WTC11 (cell line): ENCODE data around the gene CXCR3. TPM values are rescaled to one million over a fixed set of nuclear protein-coding genes. Genes with fewer than 3 reads are reported as not detected.

Experiments
- ATAC-seq: fragments of 200-7000 bp; cut with Tn5 transposase; 2 replicates; pipeline ENCODE4 v1.10.0; 2021; ENCODE audit warnings: mild to moderate bottlenecking, moderate library complexity
- CTCF ChIA-PET: fragments of 300-600 bp; sonication (Branson Sonifier 250); formaldehyde crosslinking; loops from one replicate; lab custom pipeline; 2021; ENCODE audit warnings: antibody characterized with exemption; lab: Charles Lee
- POLR2A ChIA-PET: fragments of 350-600 bp; sonication (Branson Sonifier 250); formaldehyde crosslinking; loops from one replicate; lab custom pipeline; 2021; ENCODE audit warnings: antibody characterized with exemption; lab: Charles Lee
- DNase-seq: peaks from one replicate; pipeline ENCODE4 v3.0.0; 2021; ENCODE audit warnings: low spot score
- H3K27ac Mint-ChIP-seq: 2 replicates; pipeline ENCODE4 v1.8.0; 2021; ENCODE audit warnings: mixed read lengths
- H3K27me3 Mint-ChIP-seq: 2 replicates; pipeline ENCODE4 v1.8.0; 2021; ENCODE audit warnings: low read depth, mild to moderate bottlenecking, moderate library complexity, mixed read lengths
- H3K36me3 Mint-ChIP-seq: 2 replicates; pipeline ENCODE4 v1.8.0; 2021; ENCODE audit warnings: mixed read lengths
- H3K4me1 Mint-ChIP-seq: 2 replicates; pipeline ENCODE4 v1.8.0; 2022; ENCODE audit warnings: mixed read lengths
- H3K4me3 Mint-ChIP-seq: 2 replicates; pipeline ENCODE4 v1.8.0; 2021; ENCODE audit warnings: mild to moderate bottlenecking, moderate library complexity, mixed read lengths
- H3K9me3 Mint-ChIP-seq: 2 replicates; pipeline ENCODE4 v1.8.0; 2021; ENCODE audit warnings: mixed read lengths
- CREB1 ChIP-seq: sonication (generic); formaldehyde crosslinking; IDR thresholded peaks from 2 replicates; pipeline ENCODE4 v1.8.0; 2023; ENCODE audit warnings: mild to moderate bottlenecking, missing genetic modification reagents
- CREM ChIP-seq: sonication (generic); formaldehyde crosslinking; IDR thresholded peaks from 2 replicates; pipeline ENCODE4 v1.8.1; 2022; ENCODE audit warnings: mild to moderate bottlenecking, missing genetic modification reagents, moderate library complexity
- E2F5 ChIP-seq: sonication (generic); formaldehyde crosslinking; IDR thresholded peaks from 2 replicates; pipeline ENCODE4 v1.8.1; 2022; ENCODE audit warnings: mild to moderate bottlenecking, moderate library complexity, missing genetic modification reagents
- ELF4 ChIP-seq: sonication (generic); formaldehyde crosslinking; IDR thresholded peaks from 2 replicates; pipeline ENCODE4 v1.8.1; 2022; ENCODE audit warnings: low read depth, mild to moderate bottlenecking, moderate library complexity, missing genetic modification reagents
- EMX1 ChIP-seq: fragments of 250-450 bp; sonication (Bioruptor Pico); IDR thresholded peaks from 2 replicates; pipeline ENCODE4 v1.8.0; 2021; ENCODE audit warnings: mild to moderate bottlenecking
- FOXJ3 ChIP-seq: sonication (generic); formaldehyde crosslinking; IDR thresholded peaks from 2 replicates; pipeline ENCODE4 v1.9.0; 2021; ENCODE audit warnings: missing genetic modification reagents, mild to moderate bottlenecking, borderline replicate concordance
- FOXK1 ChIP-seq: sonication (generic); formaldehyde crosslinking; IDR thresholded peaks from 2 replicates; pipeline ENCODE4 v1.8.0; 2022; ENCODE audit warnings: mild to moderate bottlenecking, moderate library complexity, missing genetic modification reagents
- GRHL2 ChIP-seq: fragments of 250-450 bp; sonication (Bioruptor Pico); IDR thresholded peaks from 2 replicates; pipeline ENCODE4 v1.8.0; 2022; ENCODE audit warnings: mild to moderate bottlenecking, moderate library complexity; ENCODE audit not compliant: insufficient replicate concordance, severe bottlenecking
- MXD4 ChIP-seq: fragments of 250-450 bp; sonication (Bioruptor Pico); IDR thresholded peaks from 2 replicates; pipeline ENCODE4 v1.8.0; 2021; ENCODE audit warnings: mild to moderate bottlenecking, moderate library complexity, borderline replicate concordance
- NFATC4 ChIP-seq: fragments of 250-450 bp; sonication (Bioruptor Pico); IDR thresholded peaks from 2 replicates; pipeline ENCODE4 v1.9.0; 2021; ENCODE audit warnings: mild to moderate bottlenecking
- NR1H2 ChIP-seq: sonication (generic); formaldehyde crosslinking; IDR thresholded peaks from 2 replicates; pipeline ENCODE4 v1.9.0; 2021; ENCODE audit warnings: mild to moderate bottlenecking, moderate library complexity, missing genetic modification reagents
- PREB ChIP-seq: sonication (generic); formaldehyde crosslinking; IDR thresholded peaks from 2 replicates; pipeline ENCODE4 v1.8.1; 2022; ENCODE audit warnings: mild to moderate bottlenecking, missing genetic modification reagents, moderate library complexity, borderline replicate concordance
- PRRX2 ChIP-seq: fragments of 250-450 bp; sonication (Bioruptor Pico); IDR thresholded peaks from 2 replicates; pipeline ENCODE4 v1.8.0; 2021; ENCODE audit warnings: mild to moderate bottlenecking
- ZNF138 ChIP-seq: sonication (generic); formaldehyde crosslinking; conservative IDR thresholded peaks from 2 replicates; pipeline ENCODE4 v1.8.1; 2022; ENCODE audit warnings: mild to moderate bottlenecking, moderate library complexity, missing genetic modification reagents
- ZNF263 ChIP-seq: sonication (generic); formaldehyde crosslinking; IDR thresholded peaks from 2 replicates; pipeline ENCODE4 v1.8.1; 2022; ENCODE audit warnings: low read depth, mild to moderate bottlenecking, moderate library complexity, missing genetic modification reagents
- ZNF281 ChIP-seq: sonication (generic); formaldehyde crosslinking; IDR thresholded peaks from 2 replicates; pipeline ENCODE4 v1.8.0; 2023; ENCODE audit warnings: mild to moderate bottlenecking, missing genetic modification reagents
- total RNA-seq: library from RNA; stranded (reverse); gene quantifications from 3 replicates; pipeline ENCODE4 v1.2.3, GENCODE V29; 2021
- TF ChIP-seq, protein P1 (sequence below): sonication (generic); formaldehyde crosslinking; IDR thresholded peaks from 2 replicates; pipeline ENCODE4 v1.8.0; 2022; ENCODE audit warnings: mild to moderate bottlenecking, missing genetic modification reagents
- TF ChIP-seq, protein P2 (sequence below): sonication (generic); formaldehyde crosslinking; IDR thresholded peaks from 2 replicates; pipeline ENCODE4 v1.8.1; 2022; ENCODE audit warnings: low read depth, missing genetic modification reagents, borderline replicate concordance
- TF ChIP-seq, protein P3 (sequence below): fragments of 250-450 bp; sonication (Bioruptor Pico); IDR thresholded peaks from 2 replicates; pipeline ENCODE4 v1.9.0; 2021; ENCODE audit warnings: mild to moderate bottlenecking

The CXCR3 gene
- total RNA-seq, 1 experiment from 2014 or later: 0.11 TPM

DNA sequence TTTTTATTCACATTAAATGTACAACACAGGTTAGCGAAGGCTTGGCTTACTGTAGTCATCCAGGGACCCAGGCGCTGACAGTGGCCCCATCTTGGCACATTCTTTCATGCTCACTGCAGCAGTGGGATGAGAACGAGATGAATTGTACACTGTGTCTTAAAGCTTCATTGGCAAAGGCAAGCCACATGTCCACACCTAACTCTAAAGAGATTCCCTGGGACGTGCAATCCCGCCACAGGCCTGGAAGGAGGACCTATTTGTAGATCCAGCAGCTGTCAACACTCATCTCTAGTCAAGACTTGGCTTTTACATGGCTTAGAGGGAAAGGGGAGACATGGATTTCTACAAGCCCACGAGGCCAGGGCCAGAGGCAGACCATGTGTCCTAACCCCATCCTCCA, 16.1 kb upstream of the CXCR3 start:
- H3K4me1 Mint-ChIP-seq: no peaks in the 10 kb centered on the region
- H3K27ac Mint-ChIP-seq: no peak overlapping the region
- CTCF ChIA-PET: no interaction called here
- no peak overlapping the region for H3K4me3 Mint-ChIP-seq
- POLR2A ChIA-PET: no interaction called here
- no peaks in the 10 kb centered on the region for H3K36me3 Mint-ChIP-seq
- H3K9me3 Mint-ChIP-seq: no peaks in the 10 kb centered on the region
- no peak for TF ChIP-seq EMX1 (CRISPR knock-in tag)
- TF ChIP-seq GRHL2 (CRISPR knock-in tag): no peak
- TF ChIP-seq E2F5 (CRISPR knock-in tag): no peak
- no peak for TF ChIP-seq ZNF281
- no peak for TF ChIP-seq PRRX2 (CRISPR knock-in tag)
- no peak for TF ChIP-seq CREM (CRISPR knock-in tag)
- TF ChIP-seq ZNF263: no peak
- TF ChIP-seq, protein P1, sequence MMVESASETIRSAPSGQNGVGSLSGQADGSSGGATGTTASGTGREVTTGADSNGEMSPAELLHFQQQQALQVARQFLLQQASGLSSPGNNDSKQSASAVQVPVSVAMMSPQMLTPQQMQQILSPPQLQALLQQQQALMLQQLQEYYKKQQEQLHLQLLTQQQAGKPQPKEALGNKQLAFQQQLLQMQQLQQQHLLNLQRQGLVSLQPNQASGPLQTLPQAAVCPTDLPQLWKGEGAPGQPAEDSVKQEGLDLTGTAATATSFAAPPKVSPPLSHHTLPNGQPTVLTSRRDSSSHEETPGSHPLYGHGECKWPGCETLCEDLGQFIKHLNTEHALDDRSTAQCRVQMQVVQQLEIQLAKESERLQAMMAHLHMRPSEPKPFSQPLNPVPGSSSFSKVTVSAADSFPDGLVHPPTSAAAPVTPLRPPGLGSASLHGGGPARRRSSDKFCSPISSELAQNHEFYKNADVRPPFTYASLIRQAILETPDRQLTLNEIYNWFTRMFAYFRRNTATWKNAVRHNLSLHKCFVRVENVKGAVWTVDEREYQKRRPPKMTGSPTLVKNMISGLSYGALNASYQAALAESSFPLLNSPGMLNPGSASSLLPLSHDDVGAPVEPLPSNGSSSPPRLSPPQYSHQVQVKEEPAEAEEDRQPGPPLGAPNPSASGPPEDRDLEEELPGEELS: no peak
- TF ChIP-seq, protein P2, sequence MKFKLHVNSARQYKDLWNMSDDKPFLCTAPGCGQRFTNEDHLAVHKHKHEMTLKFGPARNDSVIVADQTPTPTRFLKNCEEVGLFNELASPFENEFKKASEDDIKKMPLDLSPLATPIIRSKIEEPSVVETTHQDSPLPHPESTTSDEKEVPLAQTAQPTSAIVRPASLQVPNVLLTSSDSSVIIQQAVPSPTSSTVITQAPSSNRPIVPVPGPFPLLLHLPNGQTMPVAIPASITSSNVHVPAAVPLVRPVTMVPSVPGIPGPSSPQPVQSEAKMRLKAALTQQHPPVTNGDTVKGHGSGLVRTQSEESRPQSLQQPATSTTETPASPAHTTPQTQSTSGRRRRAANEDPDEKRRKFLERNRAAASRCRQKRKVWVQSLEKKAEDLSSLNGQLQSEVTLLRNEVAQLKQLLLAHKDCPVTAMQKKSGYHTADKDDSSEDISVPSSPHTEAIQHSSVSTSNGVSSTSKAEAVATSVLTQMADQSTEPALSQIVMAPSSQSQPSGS: no peak
- TF ChIP-seq, protein P3, sequence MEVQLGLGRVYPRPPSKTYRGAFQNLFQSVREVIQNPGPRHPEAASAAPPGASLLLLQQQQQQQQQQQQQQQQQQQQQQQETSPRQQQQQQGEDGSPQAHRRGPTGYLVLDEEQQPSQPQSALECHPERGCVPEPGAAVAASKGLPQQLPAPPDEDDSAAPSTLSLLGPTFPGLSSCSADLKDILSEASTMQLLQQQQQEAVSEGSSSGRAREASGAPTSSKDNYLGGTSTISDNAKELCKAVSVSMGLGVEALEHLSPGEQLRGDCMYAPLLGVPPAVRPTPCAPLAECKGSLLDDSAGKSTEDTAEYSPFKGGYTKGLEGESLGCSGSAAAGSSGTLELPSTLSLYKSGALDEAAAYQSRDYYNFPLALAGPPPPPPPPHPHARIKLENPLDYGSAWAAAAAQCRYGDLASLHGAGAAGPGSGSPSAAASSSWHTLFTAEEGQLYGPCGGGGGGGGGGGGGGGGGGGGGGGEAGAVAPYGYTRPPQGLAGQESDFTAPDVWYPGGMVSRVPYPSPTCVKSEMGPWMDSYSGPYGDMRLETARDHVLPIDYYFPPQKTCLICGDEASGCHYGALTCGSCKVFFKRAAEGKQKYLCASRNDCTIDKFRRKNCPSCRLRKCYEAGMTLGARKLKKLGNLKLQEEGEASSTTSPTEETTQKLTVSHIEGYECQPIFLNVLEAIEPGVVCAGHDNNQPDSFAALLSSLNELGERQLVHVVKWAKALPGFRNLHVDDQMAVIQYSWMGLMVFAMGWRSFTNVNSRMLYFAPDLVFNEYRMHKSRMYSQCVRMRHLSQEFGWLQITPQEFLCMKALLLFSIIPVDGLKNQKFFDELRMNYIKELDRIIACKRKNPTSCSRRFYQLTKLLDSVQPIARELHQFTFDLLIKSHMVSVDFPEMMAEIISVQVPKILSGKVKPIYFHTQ (CRISPR knock-in tag): no peak
- TF ChIP-seq FOXJ3: no peak
- TF ChIP-seq PREB: no peak
- ATAC-seq: no peak
- H3K27me3 Mint-ChIP-seq: no peaks in the 10 kb centered on the region
- no peak for DNase-seq

DNA sequence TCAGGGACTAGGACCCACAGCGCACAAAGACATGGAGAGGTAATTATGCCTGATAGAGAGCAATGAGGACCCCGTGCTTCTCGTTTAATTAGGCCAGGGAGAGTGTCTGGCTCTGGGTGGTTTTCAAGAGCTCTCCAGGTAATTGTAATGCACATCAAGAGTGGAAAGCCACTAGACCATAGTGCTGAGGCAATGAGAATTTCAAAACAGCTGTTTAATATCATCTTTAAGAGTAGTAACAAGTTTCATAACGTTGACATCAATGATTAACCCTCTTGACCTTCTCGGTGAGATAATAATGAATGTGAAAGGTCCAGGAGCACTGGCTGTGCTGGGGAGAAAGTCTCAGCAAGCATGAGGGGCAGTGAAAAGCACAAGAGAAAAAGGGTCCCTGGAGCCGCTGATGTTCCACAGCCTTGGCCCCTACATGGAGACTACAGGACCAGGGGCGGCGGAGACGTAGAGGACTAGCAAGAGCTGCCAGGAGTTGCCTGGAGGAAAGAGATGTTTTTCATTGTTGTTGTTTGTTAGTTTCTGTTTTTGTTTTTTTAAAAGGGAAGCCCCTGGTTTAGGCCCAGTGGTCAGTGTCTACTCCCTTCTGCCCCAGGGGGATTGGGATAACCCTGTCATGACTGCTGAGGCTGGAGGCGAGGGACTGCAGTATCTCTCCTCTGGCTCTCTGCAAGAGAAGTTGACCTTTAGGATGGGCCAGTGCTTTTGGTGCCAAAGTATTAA, 14.8 kb upstream of the CXCR3 start:
- CTCF ChIA-PET: no interaction called here
- POLR2A ChIA-PET: no interaction called here
- no peak overlapping the region for H3K4me3 Mint-ChIP-seq
- no peaks in the 10 kb centered on the region for H3K36me3 Mint-ChIP-seq
- no peaks in the 10 kb centered on the region for H3K27me3 Mint-ChIP-seq
- DNase-seq (no peak), ATAC-seq (no peak)
- no peaks in the 10 kb centered on the region for H3K4me1 Mint-ChIP-seq
- H3K27ac Mint-ChIP-seq: no peak overlapping the region
- no peaks in the 10 kb centered on the region for H3K9me3 Mint-ChIP-seq
- TF ChIP-seq NFATC4 (CRISPR knock-in tag) (no peak), FOXK1 (CRISPR knock-in tag) (no peak), ZNF138 (CRISPR knock-in tag) (no peak), CREB1 (CRISPR knock-in tag) (no peak), NR1H2 (CRISPR knock-in tag) (no peak), MXD4 (CRISPR knock-in tag) (no peak), ZNF281 (no peak), FOXJ3 (no peak), ELF4 (CRISPR knock-in tag) (no peak)
- TF ChIP-seq, protein P2: no peak
